HG02981 (cell line): ENCODE data around the gene WAS.
"Not testable (repeated sequence)": the region's sequence is repeated elsewhere in the genome, so short reads cannot be mapped to it uniquely, and the experiment has no call there.

Source experiments
- ATAC-seq: cut with Tn5 transposase; IDR thresholded peaks from one replicate; pipeline ENCODE4 v1.9.1; 2021; ENCODE audit warnings: mild to moderate bottlenecking, moderate library complexity; ENCODE audit not compliant: unreplicated experiment

Gene WAS

GRCh38 chrX:48684134-48684533 lies 535 bp downstream of the WAS start:
- no peak for ATAC-seq

GRCh38 chrX:48685416-48685815 lies 1.8 kb downstream of the WAS start:
- no peak for ATAC-seq

- no peak for ATAC-seq
Measured at GRCh38 chrX:48688531-48689150, 5.0 kb downstream of the WAS start.

- ATAC-seq, result no peak
Measured at GRCh38 chrX:48689208-48689920, 5.8 kb downstream of the WAS start.

- ATAC-seq, result not testable (repeated sequence)
Measured at GRCh38 chrX:48691746-48692145, 8.1 kb downstream of the WAS start.

GRCh38 chrX:48694776-48695533 lies 11.4 kb downstream of the WAS start:
- no peak for ATAC-seq

- ATAC-seq, result no peak
Measured at GRCh38 chrX:48695534-48695896, 11.9 kb downstream of the WAS start.

GRCh38 chrX:48695925-48696300 lies 12.3 kb downstream of the WAS start:
- ATAC-seq, result peak; percentile 3

GRCh38 chrX:48696301-48696908 lies 12.8 kb downstream of the WAS start, which contains the start of gene SUV39H1:
Gene SUV39H1, plus strand, starts transcription at chrX:48696734. Its CDS starts 51 bp downstream, at chrX:48696785.
- ATAC-seq, result peak; percentile 89

GRCh38 chrX:48696909-48697727 lies 13.5 kb downstream of the WAS start:
- ATAC-seq, result no peak

- ATAC-seq, result no peak
Measured at GRCh38 chrX:48698306-48698705, 14.7 kb downstream of the WAS start.

GRCh38 chrX:48700246-48700645 lies 16.6 kb downstream of the WAS start:
- ATAC-seq, result no peak

- no peak for ATAC-seq
Measured at GRCh38 chrX:48700951-48701653, 17.5 kb downstream of the WAS start.

- no peak for ATAC-seq
Measured at GRCh38 chrX:48702032-48702431, 18.4 kb downstream of the WAS start.

GRCh38 chrX:48702716-48703115 lies 19.1 kb downstream of the WAS start:
- ATAC-seq, result no peak

GRCh38 chrX:48703228-48703627 lies 19.6 kb downstream of the WAS start:
- no peak for ATAC-seq

- ATAC-seq, result no peak
Measured at GRCh38 chrX:48703642-48704481, 20.3 kb downstream of the WAS start.

- no peak for ATAC-seq
Measured at GRCh38 chrX:48705871-48706270, 22.3 kb downstream of the WAS start.

GRCh38 chrX:48709522-48710112 lies 26.0 kb downstream of the WAS start:
- ATAC-seq, result no peak
